Activated CD4-positive, alpha-beta T cell treated with anti-CD3 and anti-CD28 coated beads, Interleukin-2, amount 10 ng/mL, durations not matched to agents 24 days and 14 days (primary cell): ENCODE results near the gene C1orf94. TPM values are rescaled to one million over a fixed set of nuclear protein-coding genes. Genes with fewer than 3 reads are reported as not detected.
"Not testable (repeated sequence)": the region's sequence is repeated elsewhere in the genome, so short reads cannot be mapped to it uniquely, and the experiment has no call there.

Experiments used
- DNase-seq: peaks from one replicate; pipeline ENCODE4 v3.0.0; 2022
- H3K27ac Mint-ChIP-seq: one replicate; pipeline ENCODE4 v1.8.0; 2022; ENCODE audit warnings: mild to moderate bottlenecking, mixed read lengths
- H3K27me3 Mint-ChIP-seq: one replicate; pipeline ENCODE4 v1.8.0; 2022; ENCODE audit warnings: mixed read lengths
- H3K36me3 Mint-ChIP-seq: one replicate; pipeline ENCODE4 v1.8.0; 2022; ENCODE audit warnings: low read depth, mild to moderate bottlenecking, mixed read lengths
- H3K4me1 Mint-ChIP-seq: one replicate; pipeline ENCODE4 v1.8.0; 2021; ENCODE audit warnings: mixed read lengths
- H3K4me3 Mint-ChIP-seq: one replicate; pipeline ENCODE4 v1.8.0; 2022; ENCODE audit warnings: mild to moderate bottlenecking, moderate library complexity, mixed read lengths
- H3K9me3 Mint-ChIP-seq: one replicate; pipeline ENCODE4 v1.8.0; 2021; ENCODE audit warnings: mixed read lengths
- intact Hi-C: fragments of 100-400 bp; cut with micrococcal nuclease; formaldehyde crosslinking; loops from one replicate; pipeline ENCODE4 v1.15.1; 2023
- total RNA-seq: library from RNA; stranded (reverse); gene quantifications from 2 replicates; pipeline ENCODE4 v1.2.3, GENCODE V29; 2022

C1orf94 gene
- total RNA-seq, 1 donor from 2014 or later = not detected

GRCh38 chr1:34153246-34153645, 23.5 kb upstream of the C1orf94 start:
- intact Hi-C loops = no loop called here
- DNase-seq = no peak
- Mint-ChIP-seq H3K27ac (no peak overlapping the region), H3K9me3 (no peaks in the 10 kb centered on the region), H3K4me1 (no peaks in the 10 kb centered on the region), H3K27me3 (peaks cover 2% of the 10 kb centered on the region), H3K4me3 (no peak overlapping the region), H3K36me3 (no peaks in the 10 kb centered on the region)

- Mint-ChIP-seq H3K9me3 (no peaks in the 10 kb centered on the region), H3K4me3 (no peak overlapping the region), H3K27me3 (peaks cover 7% of the 10 kb centered on the region), H3K27ac (no peak overlapping the region), H3K36me3 (no peaks in the 10 kb centered on the region), H3K4me1 (no peaks in the 10 kb centered on the region)
- DNase-seq = no peak
- intact Hi-C loops = no loop called here
Measured at GRCh38 chr1:34155860-34156259, 20.8 kb upstream of the C1orf94 start.

- intact Hi-C loops = no loop called here
- no peak for DNase-seq
Measured at GRCh38 chr1:34156739-34157138, 20.0 kb upstream of the C1orf94 start.

GRCh38 chr1:34162852-34163766, 13.6 kb upstream of the C1orf94 start:
- Mint-ChIP-seq H3K4me3 (peak overlapping the region; percentile 76), H3K27ac (no peak overlapping the region), H3K36me3 (peaks cover 2% of the 10 kb centered on the region), H3K4me1 (peaks cover 5% of the 10 kb centered on the region), H3K9me3 (no peaks in the 10 kb centered on the region), H3K27me3 (peaks cover 65% of the 10 kb centered on the region)
- peak; percentile 71 for DNase-seq
- intact Hi-C loops = no loop called here

More at GRCh38 chr1:34156739-34157138, 20.0 kb upstream of the C1orf94 start:
- H3K4me1 Mint-ChIP-seq = no peaks in the 10 kb centered on the region
- H3K27ac Mint-ChIP-seq = no peak overlapping the region
- no peak overlapping the region for H3K4me3 Mint-ChIP-seq
- H3K36me3 Mint-ChIP-seq = no peaks in the 10 kb centered on the region
- H3K9me3 Mint-ChIP-seq = no peaks in the 10 kb centered on the region
- H3K27me3 Mint-ChIP-seq = peaks cover 16% of the 10 kb centered on the region

- peaks cover 2% of the 10 kb centered on the region for H3K36me3 Mint-ChIP-seq
- intact Hi-C loops = no loop called here
- peak; percentile 57 for DNase-seq
- peak overlapping the region; percentile 76 for H3K4me3 Mint-ChIP-seq
- peaks cover 67% of the 10 kb centered on the region for H3K27me3 Mint-ChIP-seq
- H3K27ac Mint-ChIP-seq = no peak overlapping the region
- H3K4me1 Mint-ChIP-seq = peaks cover 5% of the 10 kb centered on the region
- H3K9me3 Mint-ChIP-seq = no peaks in the 10 kb centered on the region
Measured at GRCh38 chr1:34163792-34164731, 12.6 kb upstream of the C1orf94 start.

- Mint-ChIP-seq H3K27ac (no peak within 1 kb of the TSS), H3K9me3 (no peaks in the 10 kb centered on the region), H3K4me1 (peaks cover 5% of the 10 kb centered on the region), H3K4me3 (no peak within 1 kb of the TSS), H3K36me3 (peaks cover 2% of the 10 kb centered on the region), H3K27me3 (peaks cover 69% of the 10 kb centered on the region)
- no peak for DNase-seq
- intact Hi-C loops = no loop called here
Measured at GRCh38 chr1:34164771-34165391, 11.8 kb upstream of the C1orf94 start, which contains the start of gene CSMD2. Gene CSMD2, minus strand, starts transcription at chr1:34165230. Its CDS starts 133 bp downstream, at chr1:34165097.

- Mint-ChIP-seq H3K9me3 (no peaks in the 10 kb centered on the region), H3K27ac (no peak overlapping the region), H3K27me3 (peaks cover 70% of the 10 kb centered on the region), H3K4me1 (peaks cover 5% of the 10 kb centered on the region), H3K4me3 (no peak overlapping the region), H3K36me3 (peaks cover 2% of the 10 kb centered on the region)
- intact Hi-C loops = no loop called here
- no peak for DNase-seq
Measured at GRCh38 chr1:34165422-34165921, 11.2 kb upstream of the C1orf94 start.

GRCh38 chr1:34166191-34166624, 10.5 kb upstream of the C1orf94 start:
- Mint-ChIP-seq H3K27me3 (peaks cover 70% of the 10 kb centered on the region), H3K27ac (no peak overlapping the region), H3K4me1 (peaks cover 5% of the 10 kb centered on the region), H3K36me3 (peaks cover 2% of the 10 kb centered on the region), H3K4me3 (no peak overlapping the region), H3K9me3 (no peaks in the 10 kb centered on the region)
- no peak for DNase-seq
- intact Hi-C loops = no loop called here

GRCh38 chr1:34166625-34167361, 9.9 kb upstream of the C1orf94 start:
- H3K27ac Mint-ChIP-seq = no peak overlapping the region
- no peak for DNase-seq
- no peak overlapping the region for H3K4me3 Mint-ChIP-seq
- H3K36me3 Mint-ChIP-seq = peaks cover 2% of the 10 kb centered on the region
- intact Hi-C loops = no loop called here
- H3K27me3 Mint-ChIP-seq = peaks cover 65% of the 10 kb centered on the region
- H3K4me1 Mint-ChIP-seq = peaks cover 5% of the 10 kb centered on the region
- H3K9me3 Mint-ChIP-seq = no peaks in the 10 kb centered on the region

GRCh38 chr1:34167389-34167788, 9.3 kb upstream of the C1orf94 start:
- Mint-ChIP-seq H3K27ac (no peak overlapping the region), H3K36me3 (peaks cover 2% of the 10 kb centered on the region), H3K27me3 (peaks cover 59% of the 10 kb centered on the region), H3K9me3 (no peaks in the 10 kb centered on the region), H3K4me1 (peaks cover 5% of the 10 kb centered on the region), H3K4me3 (no peak overlapping the region)
- DNase-seq = no peak
- intact Hi-C loops = no loop called here

GRCh38 chr1:34175744-34176143, 963 bp upstream of the C1orf94 start:
- no peak overlapping the region for H3K27ac Mint-ChIP-seq
- no peaks in the 10 kb centered on the region for H3K4me1 Mint-ChIP-seq
- H3K27me3 Mint-ChIP-seq = peaks cover 32% of the 10 kb centered on the region
- H3K9me3 Mint-ChIP-seq = no peaks in the 10 kb centered on the region
- H3K36me3 Mint-ChIP-seq = no peaks in the 10 kb centered on the region
- intact Hi-C loops = no loop called here
- H3K4me3 Mint-ChIP-seq = no peak overlapping the region
- DNase-seq = no peak

GRCh38 chr1:34178072-34178471, 1.4 kb downstream of the C1orf94 start:
- no peak for DNase-seq
- Mint-ChIP-seq H3K4me1 (no peaks in the 10 kb centered on the region), H3K9me3 (no peaks in the 10 kb centered on the region), H3K27me3 (peaks cover 31% of the 10 kb centered on the region), H3K36me3 (no peaks in the 10 kb centered on the region), H3K4me3 (no peak overlapping the region), H3K27ac (no peak overlapping the region)
- intact Hi-C loops = no loop called here

- not testable (repeated sequence) for DNase-seq, H3K27me3 Mint-ChIP-seq
Measured at GRCh38 chr1:34183381-34183780, 6.7 kb downstream of the C1orf94 start.

More at GRCh38 chr1:34183381-34183780, 6.7 kb downstream of the C1orf94 start:
- H3K9me3 Mint-ChIP-seq, H3K4me1 Mint-ChIP-seq, H3K36me3 Mint-ChIP-seq, H3K4me3 Mint-ChIP-seq, H3K27ac Mint-ChIP-seq, intact Hi-C loops: not testable (repeated sequence)
